Measurements from ENCODE around the gene SEMA6B. TPM values are rescaled to one million over a fixed set of nuclear protein-coding genes. Genes with fewer than 3 reads are reported as not detected.

Gene SEMA6B
- polyA plus RNA-seq, 1 of the 3 experiments (the other 2 are of a cell fraction): 3.7 TPM

GRCh38 chr19:4493104-4493928, 66.2 kb downstream of the SEMA6B start:
- TF ChIP-seq RFX5 (IDR thresholded peaks at IDR 0.05; ENCODE audit: low read length) (no peak), RCOR1 (IDR thresholded peaks at IDR 0.05; ENCODE audit: low read length) (no peak)
- Histone ChIP-seq H3K4me1 (ENCODE audit: control insufficient read depth in 1 of 2, insufficient read depth in 2 of 2, low read depth in 1 of 2, low read length in 1 of 2) (no peaks in the 10 kb centered on the region), H3K4me2 (no peak overlapping the region), H3K9me2 (no peaks in the 10 kb centered on the region), H4K20me1 (ENCODE audit: insufficient read depth) (no peaks in the 10 kb centered on the region), H3K27me3 (ENCODE audit: insufficient read depth) (no peaks in the 10 kb centered on the region), H3K36me3 (replicated peaks in 1 of 2; ENCODE audit: control insufficient read depth in 1 of 2, insufficient read depth in 2 of 2, low read length in 1 of 2) (peaks cover 18 to 36% of the 10 kb centered on the region in 2 experiments), H3K9me3 (no peaks in the 10 kb centered on the region), H3K4me3 (ENCODE audit: low read depth in 2 of 2, low read length in 1 of 2) (no peak overlapping the region), H3K27ac (ENCODE audit: low read depth in 2 of 2, low read length in 1 of 2) (no peak overlapping the region), H2AFZ (ENCODE audit: low read depth) (no peak overlapping the region), H3F3A (replicated peaks; ENCODE audit: insufficient read depth) (no peaks in the 10 kb centered on the region), H3K9ac (no peak overlapping the region), H3K79me2 (ENCODE audit: insufficient read depth) (no peaks in the 10 kb centered on the region; the same call in 1 of the 2 replicates)
- DNase-seq: no peak
- CTCF ChIA-PET: no interaction called here
- POLR2A ChIA-PET: interaction anchor here (1.4 kb wide), 1 partner anchor 11 kb away, joined by 3 read pairs; no protein-coding TSS in a partner anchor
- WGBS (ENCODE audit: low lambda C conversion rate): 97% methylated on average over 18 of the region's 41 CpGs

Other genes starting within 250 kb of the SEMA6B start
- gene STAP2, start 220.9 kb downstream of the SEMA6B start, polyA plus RNA-seq (2012; rRNA removed): 6.0 and 7.6 TPM in 2 replicates
- gene MPND, start 216.1 kb downstream of the SEMA6B start, polyA plus RNA-seq (2012; rRNA removed): 18.7 and 21.3 TPM in 2 replicates
- 62.5 and 82.8 TPM in 2 replicates for gene SH3GL1, start 159.1 kb downstream of the SEMA6B start, polyA plus RNA-seq (2012; rRNA removed)
- gene CHAF1A, start 157.0 kb downstream of the SEMA6B start, polyA plus RNA-seq (2012; rRNA removed): 13.2 and 18.0 TPM in 2 replicates
- 100 and 110 TPM in 2 replicates for gene UBXN6, start 101.9 kb downstream of the SEMA6B start, polyA plus RNA-seq (2012; rRNA removed)
- 63.0 and 77.8 TPM in 2 replicates for gene HDGFL2, start 87.4 kb downstream of the SEMA6B start, polyA plus RNA-seq (2012; rRNA removed)
- 0.07 and 0.10 TPM in 2 replicates for gene PLIN4, start 41.2 kb downstream of the SEMA6B start, polyA plus RNA-seq (2012; rRNA removed)
- gene PLIN5, start 24.5 kb downstream of the SEMA6B start, polyA plus RNA-seq (2012; rRNA removed): 0.59 and 0.68 TPM in 2 replicates
- gene LRG1, start 19.6 kb downstream of the SEMA6B start, polyA plus RNA-seq (2012; rRNA removed): 0.12 and 0.23 TPM in 2 replicates
- gene TNFAIP8L1, start 79.8 kb upstream of the SEMA6B start, polyA plus RNA-seq (2012; rRNA removed): 5.7 and 6.4 TPM in 2 replicates
- 188 and 312 TPM in 2 replicates for gene MYDGF, start 110.7 kb upstream of the SEMA6B start, polyA plus RNA-seq (2012; rRNA removed)
- 10.5 and 17.1 TPM in 2 replicates for gene DPP9, start 164.2 kb upstream of the SEMA6B start, polyA plus RNA-seq (2012; rRNA removed)
- 4.8 and 5.0 TPM in 2 replicates for gene FEM1A, start 232.1 kb upstream of the SEMA6B start, polyA plus RNA-seq (2012; rRNA removed)